DMS53 treated with DMSO at 0.1 percent for 48 hours (cell line): Measurements from ENCODE around the gene AQP12B.

Experiments
- DNase-seq: peaks from one replicate; lab custom pipeline; 2025; ENCODE audit not compliant: unreplicated experiment; lab: John Stamatoyannopoulos, UW

AQP12B gene

DNA sequence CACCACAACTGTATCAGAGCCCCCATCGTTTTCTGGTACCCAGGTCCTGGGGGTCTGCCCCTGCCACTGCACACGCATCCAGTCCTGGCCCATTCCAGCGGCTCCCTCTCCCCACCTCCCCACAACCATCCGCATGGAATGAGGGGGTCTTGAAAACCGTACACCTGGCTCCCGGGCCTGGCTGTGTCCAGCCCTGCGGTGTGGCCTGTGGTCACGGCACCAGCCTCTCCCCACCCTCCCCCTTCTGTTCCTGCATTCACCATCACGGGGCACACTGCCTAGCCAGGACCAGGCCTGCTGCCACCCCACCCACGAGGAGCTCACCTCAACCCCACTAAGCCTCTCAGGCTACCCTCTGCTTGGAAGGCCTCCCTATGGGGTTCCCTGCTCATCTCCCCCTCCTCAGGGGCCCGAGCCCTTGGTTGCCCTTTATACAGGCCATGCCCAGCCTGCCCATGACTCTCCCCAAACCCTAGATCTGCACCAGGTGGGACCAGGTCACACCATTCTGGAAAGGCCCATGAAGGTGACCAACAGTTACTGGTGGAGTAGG is 46.0 kb downstream of the AQP12B start:
- DNase-seq, result no peak

DNA sequence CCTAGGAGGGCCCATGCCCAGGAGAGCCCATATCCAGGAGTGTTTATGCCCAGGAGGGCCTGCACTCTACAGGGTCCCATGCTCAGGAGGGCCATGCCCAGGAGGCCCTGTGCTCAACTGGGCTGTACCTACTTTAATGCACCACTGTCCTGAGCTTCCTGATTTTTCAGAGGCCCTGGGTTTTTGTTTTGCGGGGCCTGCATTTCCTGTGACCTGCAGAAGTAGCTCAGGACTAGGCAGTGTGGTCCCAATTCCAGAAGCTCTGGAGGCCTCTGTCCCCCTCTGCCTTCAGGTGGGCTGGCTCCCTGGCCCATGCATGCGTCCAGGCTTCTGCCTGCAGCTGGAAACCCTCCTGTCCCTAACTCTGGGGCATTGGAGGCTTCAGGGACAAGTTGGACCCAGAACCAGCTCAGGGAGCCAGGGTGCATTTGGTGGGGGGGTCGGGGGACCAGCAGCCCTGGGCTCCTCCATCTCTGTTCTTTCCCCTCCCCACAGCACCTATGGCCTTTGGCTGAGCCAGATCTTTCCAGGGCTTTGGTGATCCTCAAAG is 46.6 kb downstream of the AQP12B start:
- DNase-seq, result no peak

DNA sequence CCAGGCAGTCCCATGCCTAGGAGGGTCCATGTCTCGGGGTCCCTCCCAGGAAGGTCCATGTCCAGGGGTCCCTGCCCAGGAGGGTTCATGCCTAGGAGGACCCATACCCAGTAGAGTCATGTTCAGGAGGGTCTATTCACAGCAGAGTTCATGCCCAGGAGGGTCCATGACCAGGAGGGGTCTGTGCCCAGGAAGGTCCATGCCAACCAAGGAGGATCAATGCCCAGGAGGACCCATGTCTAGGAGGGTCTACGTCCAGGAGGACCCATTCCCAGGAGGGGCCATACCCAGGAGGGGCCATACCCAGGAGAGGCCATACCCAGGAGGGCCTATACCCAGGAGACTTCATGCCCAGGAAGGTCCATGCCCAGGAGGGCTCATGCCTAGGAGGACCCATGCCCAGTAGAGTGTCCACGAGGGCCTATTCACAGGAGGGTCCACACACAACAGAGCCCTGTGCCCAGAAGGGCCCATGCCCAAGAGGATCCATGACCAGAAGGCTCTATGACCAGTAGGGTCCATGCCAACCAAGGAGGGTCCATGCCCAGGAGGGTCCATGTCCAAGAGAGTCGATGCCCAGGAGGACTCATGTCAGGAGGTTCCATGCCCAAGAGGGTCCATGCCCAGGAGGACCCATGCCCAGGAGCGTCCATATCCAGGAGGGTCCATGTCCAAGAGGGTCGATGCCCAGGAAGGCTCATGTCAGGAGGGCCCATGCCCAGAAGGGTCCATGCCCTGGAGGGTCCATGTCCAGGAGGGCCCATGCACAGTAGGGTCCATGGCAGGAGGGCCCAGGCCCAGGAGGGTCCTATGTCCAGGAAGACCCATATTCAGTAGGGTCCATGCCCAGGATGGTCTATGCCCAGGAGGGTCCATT is 47.3 kb downstream of the AQP12B start:
- no peak for DNase-seq

DNA sequence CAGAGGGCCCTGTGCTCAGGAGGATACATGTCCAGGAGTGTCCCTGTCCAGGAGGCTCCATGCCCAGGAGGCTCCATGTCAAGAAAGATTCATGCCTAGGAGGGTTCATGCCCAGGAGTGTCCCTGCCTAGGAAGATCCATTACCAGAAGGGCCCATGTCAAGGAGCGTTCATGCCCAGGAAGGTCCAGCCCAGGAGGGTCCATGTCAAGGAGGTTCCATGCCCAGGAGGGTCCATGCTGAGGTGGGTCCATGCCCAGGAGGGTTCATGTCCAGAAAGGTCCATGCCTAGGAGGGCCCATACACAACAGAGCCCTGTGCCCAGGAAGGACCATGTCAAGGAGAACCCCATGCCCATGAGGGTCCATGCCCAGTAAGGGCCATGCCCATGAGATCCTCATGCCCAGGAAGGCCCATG is 50.4 kb downstream of the AQP12B start:
- no peak for DNase-seq

DNA sequence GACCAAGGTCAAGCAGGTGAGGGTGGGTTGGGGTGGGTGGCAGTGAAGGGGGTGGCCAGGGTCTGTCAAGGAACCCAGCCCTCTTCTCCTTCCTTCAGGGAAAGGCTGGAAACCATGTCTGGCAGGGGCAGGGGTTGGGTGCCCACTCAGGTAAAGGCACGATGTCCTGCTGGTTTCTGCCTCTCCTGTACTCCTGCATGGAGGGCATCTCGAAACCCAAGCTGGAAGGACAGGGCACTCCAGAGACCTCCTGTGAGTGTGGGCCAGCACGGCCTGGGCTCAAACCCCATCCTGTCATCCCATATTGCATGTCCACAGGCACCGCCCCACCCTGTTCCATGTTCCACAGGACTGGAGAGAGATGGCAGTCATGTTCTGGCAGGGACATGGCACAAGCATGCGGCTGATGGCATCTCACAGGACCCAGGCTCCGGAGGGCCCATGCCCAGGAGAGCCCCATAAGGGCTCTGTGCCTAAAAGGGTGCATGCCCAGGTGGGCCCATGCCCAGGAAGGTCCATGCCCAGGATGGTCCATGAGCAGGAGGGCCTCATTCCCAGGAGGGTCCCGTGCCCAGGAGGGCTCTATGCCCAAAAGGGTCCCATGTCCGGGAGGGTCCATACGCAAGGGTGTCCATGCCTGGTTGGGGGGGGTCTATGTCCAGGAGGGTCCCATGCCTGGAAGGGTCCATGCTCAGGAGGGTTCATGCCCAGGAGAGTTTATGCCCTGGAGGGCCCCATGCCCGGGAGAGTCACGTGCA is 51.0 kb downstream of the AQP12B start:
- DNase-seq, result no peak

DNA sequence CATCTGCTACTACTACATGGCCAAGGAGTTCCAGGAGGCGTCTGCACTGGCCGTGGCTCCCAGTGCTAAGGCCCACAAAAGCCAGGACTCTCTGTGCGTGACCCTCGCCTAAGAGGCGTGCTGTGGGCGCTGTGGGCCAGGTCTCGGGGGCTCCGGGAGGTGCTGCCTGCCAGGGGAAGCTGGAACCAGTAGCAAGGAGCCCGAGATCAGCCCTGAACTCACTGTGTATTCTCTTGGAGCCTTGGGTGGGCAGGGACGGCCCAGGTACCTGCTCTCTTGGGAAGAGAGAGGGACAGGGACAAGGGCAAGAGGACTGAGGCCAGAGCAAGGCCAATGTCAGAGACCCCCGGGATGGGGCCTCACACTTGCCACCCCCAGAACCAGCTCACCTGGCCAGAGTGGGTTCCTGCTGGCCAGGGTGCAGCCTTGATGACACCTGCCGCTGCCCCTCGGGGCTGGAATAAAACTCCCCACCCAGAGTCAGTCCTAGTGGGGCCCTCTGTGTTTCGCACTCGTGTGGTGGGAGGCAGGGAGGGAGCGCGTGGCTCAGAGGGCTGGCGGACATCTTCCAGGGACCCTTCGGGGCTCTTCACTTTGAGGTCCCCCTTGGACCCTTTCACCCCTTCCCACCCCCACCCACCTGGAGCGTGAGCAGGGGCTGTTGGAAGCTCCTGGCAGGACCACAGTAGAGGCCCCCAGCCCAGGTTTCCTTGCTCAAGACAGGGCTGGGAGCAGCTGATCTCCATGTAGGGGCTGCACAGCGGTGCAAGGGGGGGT is 51.7 kb downstream of the AQP12B start:
- no peak for DNase-seq

DNA sequence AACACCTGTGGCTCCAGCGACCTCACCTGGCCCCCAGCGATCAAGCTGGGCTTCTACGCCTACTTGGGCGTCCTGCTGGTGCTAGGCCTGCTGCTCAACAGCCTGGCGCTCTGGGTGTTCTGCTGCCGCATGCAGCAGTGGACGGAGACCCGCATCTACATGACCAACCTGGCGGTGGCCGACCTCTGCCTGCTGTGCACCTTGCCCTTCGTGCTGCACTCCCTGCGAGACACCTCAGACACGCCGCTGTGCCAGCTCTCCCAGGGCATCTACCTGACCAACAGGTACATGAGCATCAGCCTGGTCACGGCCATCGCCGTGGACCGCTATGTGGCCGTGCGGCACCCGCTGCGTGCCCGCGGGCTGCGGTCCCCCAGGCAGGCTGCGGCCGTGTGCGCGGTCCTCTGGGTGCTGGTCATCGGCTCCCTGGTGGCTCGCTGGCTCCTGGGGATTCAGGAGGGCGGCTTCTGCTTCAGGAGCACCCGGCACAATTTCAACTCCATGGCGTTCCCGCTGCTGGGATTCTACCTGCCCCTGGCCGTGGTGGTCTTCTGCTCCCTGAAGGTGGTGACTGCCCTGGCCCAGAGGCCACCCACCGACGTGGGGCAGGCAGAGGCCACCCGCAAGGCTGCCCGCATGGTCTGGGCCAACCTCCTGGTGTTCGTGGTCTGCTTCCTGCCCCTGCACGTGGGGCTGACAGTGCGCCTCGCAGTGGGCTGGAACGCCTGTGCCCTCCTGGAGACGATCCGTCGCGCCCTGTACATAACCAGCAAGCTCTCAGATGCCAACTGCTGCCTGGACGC is 52.5 kb downstream of the AQP12B start:
- no peak for DNase-seq

DNA sequence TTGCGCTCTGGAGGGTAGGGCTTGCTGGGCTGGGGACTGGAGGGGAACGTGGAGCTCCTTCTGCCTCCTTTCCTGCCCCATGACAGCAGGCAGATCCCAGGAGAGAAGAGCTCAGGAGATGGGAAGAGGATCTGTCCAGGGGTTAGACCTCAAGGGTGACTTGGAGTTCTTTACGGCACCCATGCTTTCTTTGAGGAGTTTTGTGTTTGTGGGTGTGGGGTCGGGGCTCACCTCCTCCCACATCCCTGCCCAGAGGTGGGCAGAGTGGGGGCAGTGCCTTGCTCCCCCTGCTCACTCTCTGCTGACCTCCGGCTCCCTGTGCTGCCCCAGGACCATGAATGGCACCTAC is 53.1 kb downstream of the AQP12B start:
- no peak for DNase-seq

DNA sequence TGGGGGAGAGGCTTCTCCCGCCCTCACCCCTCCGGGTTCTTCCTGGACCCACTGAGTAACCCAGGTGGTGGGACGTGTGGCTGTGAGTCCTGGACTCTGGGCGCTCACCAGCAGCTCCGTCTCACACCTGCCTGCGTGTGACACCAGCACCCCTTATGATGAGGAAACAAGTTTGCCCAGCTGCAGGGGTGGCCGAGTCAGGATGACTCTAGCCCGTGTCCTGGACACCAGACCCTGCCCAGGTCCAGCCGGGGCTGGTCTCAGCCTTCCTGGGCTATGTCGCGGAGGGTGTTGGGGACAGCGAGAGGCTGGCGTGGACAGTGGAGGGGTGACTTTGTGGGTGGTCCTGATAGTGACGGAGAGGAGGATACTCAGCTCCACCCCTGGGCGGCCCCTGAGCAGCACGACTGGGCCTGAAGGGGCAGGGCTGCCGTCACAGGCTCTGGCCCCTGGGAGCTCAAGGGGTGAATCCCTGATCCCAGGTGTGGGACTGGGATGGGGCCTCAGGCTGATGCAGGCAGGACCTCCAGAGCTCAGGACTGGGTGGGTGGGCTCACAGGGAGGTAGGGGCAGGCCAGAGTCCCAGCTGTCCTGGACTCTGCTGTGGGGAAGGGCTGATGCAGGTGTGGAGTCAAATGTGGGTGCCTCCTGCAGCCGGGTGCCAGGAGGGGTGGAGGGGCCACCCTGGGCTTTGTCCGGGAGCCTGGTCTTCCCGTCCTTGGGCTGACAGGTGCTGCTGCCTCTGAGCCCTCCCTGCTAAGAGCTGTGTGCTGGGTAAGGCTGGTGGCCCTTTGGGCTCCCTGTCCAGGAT is 53.7 kb downstream of the AQP12B start:
- no peak for DNase-seq

DNA sequence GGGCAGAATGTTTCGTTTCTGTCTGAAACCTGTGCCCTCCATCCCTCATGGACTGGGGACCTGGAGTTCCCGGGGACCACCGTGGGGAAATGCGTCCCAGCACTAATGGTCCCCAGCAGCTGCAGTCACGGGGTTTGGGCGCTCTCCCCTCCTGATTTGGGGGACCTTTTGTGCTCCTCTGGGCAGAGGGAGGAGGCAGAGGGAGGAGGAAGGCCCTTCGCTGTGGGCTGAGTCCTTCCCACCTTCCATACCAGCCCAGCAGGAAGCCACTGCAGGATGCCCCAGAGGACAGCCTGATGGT is 54.2 kb downstream of the AQP12B start:
- DNase-seq, result no peak

DNA sequence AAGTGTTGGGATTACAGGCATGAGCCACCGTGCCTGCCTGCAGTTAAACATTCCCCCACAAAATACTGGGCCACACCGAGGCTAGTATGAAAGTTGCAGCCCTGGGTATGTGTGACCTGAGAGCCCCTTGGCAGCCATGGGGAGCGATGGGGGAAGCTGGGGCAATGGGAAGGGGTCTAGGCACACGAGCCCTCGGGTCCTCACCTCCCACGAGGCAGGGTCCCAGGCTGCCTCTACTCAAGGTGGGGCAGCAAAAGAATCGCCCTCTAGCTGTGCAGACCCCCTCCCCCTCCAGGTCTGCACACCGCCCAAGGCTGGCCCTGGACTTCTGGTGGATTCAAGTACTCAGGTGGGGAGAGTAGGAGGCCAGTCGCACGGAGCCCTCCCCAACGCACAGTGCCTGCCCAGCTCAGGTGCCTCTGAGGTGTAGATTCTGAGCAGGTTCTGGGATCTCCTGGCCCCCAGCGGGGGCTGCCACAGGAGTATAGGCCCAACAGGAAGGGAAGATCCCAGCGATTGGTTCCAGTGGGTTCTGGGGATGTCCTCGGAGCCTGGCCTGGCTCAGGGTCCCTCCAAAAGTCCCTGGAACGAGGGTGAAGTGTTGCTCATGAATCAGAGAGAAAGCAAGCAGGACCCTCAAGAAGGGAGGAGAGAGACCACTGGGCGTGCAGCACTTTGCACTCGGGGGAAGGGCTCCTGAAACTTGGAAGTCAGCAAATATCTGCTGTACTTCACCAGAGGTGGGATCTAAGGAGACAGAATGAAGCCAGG is 54.8 kb downstream of the AQP12B start:
- no peak for DNase-seq

DNA sequence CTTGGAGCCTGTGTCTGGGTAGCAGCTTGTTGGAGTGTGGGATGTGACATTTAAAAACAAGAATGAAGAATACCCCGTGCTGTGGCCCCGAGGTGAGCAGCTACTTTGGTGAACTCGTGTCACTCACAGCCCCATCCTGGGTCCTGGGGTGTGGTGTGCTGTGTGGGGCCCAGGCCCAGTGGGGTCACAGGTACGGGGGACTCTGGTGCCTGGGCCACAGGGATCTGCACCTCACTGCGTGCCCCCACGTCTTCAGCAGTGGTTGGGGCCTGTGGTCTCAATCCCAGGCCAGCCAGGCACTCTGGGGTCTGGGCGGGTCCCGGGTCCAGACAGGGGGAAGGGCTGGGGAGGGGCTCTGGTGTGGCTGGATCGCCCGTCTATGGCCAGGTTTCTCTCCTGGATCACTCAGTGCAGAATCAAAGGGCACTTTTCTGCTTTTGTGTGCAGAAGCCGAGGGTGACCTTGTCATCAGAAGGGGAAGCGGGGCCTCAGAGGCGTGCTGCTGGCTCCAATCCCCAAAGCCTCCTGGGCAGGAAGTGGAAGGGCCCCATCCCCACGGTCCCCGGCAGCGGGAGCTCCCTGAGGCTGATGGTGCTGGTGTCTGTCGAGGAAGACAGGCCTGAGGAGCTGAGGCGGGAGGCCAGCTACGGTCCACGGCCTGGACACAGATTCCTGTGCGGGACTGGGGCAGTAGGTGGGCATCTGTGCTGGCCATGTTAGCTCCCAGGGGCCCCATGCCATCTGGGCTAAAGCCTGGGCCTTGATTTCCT is 56.0 kb downstream of the AQP12B start:
- no peak for DNase-seq
